GM12892 (cell line): ENCODE data around the gene KDM2B.
A peak's percentile ranks its signal among the peaks of the same experiment; 100 is the strongest.
"Not testable (repeated sequence)": the region's sequence is repeated elsewhere in the genome, so short reads cannot be mapped to it uniquely, and the experiment has no call there.

ENCODE experiments used
- DNase-seq: peaks from one replicate; pipeline ENCODE4 v3.0.0; 2011; ENCODE audit not compliant: insufficient read length
- FAIRE-seq: peaks from 2 replicates; lab custom pipeline; 2011; peaks lifted over from hg19 to GRCh38; lab: Jason Lieb, UNC
- POLR2A ChIP-seq: IDR thresholded peaks from 2 replicates; pipeline ENCODE4 v1.6.1; 2011; ENCODE audit warnings: low read depth, low read length, control low read depth
- POLR2AphosphoS5 ChIP-seq: IDR thresholded peaks from 2 replicates; pipeline ENCODE4 v1.6.1; 2011; ENCODE audit warnings: low read depth, low read length, control low read depth
- TAF1 ChIP-seq: IDR thresholded peaks from 2 replicates; pipeline ENCODE4 v1.6.1; 2011; ENCODE audit warnings: low read depth, mild to moderate bottlenecking, control low read depth, low read length, borderline replicate concordance

The KDM2B gene

DNA sequence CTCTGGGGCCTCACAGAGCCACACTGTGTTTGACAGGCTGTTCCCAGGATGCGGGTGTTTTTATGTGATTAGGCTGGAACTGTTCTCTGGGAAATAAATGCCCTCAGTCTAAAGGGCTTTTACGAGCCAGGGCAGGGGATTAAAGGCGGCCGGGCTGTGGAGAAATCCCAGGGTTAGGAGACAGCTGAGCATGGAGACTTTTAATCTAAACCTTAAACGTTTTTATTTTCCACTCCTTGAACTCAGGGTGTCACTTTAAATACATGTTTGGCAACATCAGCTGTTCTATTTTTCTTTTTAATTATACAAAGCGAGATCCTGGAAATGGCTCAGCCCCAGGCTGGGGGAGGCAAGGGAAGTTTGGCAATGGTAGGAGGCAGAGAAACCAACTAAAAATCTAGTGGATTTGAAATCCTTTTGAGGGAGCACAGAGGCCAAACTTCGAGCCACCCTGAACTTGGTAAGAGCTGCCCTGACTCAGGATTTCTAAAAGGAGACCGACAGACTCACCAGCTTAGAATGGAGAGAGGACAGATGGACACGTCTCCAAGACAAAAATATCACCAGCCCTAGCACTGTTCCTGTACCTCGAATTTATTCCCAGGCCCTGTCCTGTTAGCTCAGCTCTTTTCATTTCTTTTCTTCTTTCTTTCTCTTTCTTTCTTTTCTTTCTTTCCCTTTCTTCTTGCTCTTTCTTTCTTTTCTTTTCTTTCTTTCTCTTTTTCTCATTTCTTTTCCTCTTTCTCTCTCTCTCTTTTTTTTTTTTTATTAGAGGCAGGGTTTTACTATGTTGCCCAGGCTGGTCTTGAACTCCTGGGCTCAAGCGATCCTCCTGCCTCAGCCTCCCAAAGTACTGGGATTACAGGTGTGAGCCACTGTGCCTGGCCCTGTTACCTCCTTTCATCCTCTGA, 29.7 kb upstream of the KDM2B start:
- FAIRE-seq (no peak), DNase-seq (no peak)
- TF ChIP-seq TAF1: no peak

DNA sequence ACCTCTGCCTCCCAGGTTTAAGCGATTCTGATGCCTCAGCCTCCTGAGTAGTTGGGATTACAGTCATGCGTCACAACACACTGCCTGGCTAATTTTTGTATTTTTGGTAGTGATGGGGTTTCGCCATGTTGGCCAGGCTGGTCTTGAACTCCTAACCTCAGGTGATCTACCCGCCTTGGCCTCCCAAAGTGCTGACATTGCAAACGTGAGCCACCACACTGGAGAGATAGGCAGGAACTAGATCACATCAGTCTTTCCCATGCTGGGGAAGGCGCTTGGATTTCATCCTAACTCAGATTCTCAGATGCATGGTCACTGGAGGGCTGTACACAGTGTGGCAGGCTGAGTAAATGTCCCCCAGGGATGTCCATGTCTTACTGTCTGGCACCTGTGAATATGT, 27.5 kb upstream of the KDM2B start:
- DNase-seq (no peak), FAIRE-seq (no peak)
- no peak for TF ChIP-seq TAF1
- TF ChIP-seq POLR2AphosphoS5: no peak
- TF ChIP-seq POLR2A: no peak

DNA sequence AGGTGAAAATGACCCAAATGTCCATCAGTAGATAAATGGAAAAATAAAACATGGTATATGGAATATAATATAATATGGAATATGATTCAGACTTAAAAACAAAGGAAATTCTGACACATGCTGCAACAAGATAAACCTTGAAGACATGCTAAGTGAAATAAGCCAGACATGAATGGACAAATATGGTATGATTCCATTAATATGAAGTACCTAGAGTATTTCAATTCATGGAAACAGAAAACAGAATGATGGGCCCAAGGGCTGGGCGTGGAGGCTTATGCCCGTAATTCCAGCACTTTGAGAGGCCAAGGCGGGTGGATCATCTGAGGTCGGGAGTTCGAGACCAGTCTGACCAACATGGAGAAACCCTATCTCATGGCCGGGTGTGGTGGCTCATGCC, 22.8 kb upstream of the KDM2B start:
- FAIRE-seq (no peak), DNase-seq (no peak)
- TF ChIP-seq POLR2AphosphoS5 (no peak), TAF1 (no peak), POLR2A (no peak)

DNA sequence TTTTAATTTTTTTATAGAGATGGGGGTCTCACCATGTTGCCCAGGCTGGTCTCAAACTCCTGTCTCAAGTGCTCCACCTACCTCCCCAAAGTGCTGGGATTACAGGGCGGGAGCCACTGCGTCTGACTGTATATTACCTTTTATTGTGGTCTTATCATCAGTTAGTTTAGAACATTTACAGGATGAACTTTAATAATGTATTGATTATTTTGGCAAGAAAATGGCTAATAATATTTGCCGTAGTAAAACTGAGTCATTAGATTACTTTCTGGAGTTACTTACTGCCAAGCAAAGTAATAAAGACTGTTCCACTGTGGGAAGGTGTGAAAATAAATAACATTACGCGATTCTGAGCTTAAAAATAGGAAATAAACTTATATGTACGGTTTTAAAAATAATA, 21.9 kb upstream of the KDM2B start:
- DNase-seq (no peak), FAIRE-seq (no peak)
- no peak for TF ChIP-seq POLR2AphosphoS5

DNA sequence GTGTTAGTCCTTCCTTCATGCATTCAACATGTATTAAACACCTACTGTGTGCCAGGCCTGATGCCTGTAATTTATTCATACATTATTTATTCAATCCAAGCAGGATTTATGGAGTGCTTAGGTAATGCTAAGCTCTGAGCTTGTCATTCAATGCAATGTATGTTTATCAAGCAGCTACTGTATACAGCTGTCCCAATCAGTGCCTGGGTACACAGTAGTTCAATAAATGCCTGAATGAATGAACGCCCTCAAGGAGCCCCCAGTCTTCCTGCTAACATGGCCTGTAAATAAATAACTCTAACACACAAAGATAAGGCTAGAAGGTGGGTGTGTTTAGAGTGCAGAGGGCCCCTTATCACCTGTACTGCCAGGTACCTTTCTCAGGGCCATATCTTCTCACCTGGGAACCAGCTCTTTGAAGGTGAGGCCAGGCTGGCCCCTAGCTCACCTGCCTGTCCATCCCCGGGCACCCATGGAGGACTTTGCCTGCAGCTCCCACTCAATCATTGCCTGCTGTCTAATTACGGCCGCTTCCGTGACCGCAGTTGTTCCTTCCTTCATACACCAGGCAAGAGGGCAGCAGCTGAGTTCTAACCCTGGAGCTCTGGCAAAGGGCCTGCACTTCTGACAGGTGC, 20.0 kb upstream of the KDM2B start:
- no peak for FAIRE-seq
- TF ChIP-seq POLR2A (no peak), POLR2AphosphoS5 (no peak)
- DNase-seq: no peak

DNA sequence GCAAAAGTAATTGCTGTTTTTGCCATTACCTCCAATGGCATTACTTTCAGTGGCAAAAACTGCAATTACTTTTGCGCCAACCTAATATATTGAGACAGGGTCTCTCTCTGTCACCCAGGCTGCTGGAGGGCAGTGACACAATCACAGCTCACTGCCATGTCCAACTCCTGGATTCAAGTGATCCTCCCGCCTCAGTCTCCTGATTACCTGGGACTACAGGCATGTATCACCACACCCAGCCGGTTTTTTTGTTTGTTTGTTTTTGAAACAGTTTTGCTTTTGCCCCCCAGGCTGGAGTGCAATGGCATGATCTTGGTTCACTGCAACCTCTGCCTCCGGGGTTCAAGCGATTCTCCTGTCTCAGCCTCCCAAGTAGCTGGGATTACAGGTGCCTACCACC, 15.7 kb upstream of the KDM2B start:
- TF ChIP-seq POLR2A (no peak), TAF1 (no peak), POLR2AphosphoS5 (no peak)
- DNase-seq (no peak), FAIRE-seq (no peak)

DNA sequence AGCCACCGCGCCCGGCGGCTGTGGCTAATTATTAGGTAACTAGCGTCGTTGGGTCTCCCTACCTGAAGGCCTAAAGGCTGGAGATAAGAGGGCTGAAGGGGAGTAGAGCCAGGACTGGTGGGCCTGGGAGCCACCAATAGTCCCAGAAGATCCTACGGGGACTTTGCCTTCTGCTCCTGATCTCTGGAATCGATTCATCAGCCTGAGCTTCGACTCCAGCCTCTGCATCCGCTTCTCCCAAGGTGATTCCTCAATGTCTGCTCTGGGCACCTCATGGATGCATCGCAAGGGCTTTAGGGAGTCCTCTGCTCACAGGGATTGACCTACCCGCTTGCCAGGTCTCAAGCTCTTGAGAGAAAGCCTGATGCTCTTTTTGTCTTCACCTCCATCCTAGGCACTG, 14.7 kb upstream of the KDM2B start:
- FAIRE-seq (no peak), DNase-seq (no peak)
- TF ChIP-seq POLR2A (no peak), TAF1 (no peak)

DNA sequence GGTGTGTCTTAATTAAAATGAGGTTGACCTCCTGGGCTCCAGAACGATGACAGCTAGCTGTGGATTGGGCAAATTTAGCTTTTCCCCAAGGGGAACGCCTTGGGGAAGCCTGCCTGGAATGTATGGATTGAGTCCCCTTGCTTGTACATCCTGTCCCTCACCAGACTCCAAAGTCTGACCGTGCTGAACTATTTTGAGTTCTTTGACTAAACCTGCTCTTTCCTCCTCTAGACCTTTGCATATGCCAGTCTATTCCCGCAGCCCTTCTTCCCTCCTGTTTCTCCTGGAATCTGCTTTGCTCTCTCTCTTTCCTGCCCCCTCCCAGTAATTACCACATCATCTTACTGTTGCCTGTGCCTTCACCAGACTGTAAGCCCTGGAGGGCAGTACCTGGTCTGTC, 11.5 kb upstream of the KDM2B start:
- FAIRE-seq (no peak), DNase-seq (no peak)
- TF ChIP-seq TAF1: no peak
- TF ChIP-seq POLR2AphosphoS5: no peak
- TF ChIP-seq POLR2A: no peak

DNA sequence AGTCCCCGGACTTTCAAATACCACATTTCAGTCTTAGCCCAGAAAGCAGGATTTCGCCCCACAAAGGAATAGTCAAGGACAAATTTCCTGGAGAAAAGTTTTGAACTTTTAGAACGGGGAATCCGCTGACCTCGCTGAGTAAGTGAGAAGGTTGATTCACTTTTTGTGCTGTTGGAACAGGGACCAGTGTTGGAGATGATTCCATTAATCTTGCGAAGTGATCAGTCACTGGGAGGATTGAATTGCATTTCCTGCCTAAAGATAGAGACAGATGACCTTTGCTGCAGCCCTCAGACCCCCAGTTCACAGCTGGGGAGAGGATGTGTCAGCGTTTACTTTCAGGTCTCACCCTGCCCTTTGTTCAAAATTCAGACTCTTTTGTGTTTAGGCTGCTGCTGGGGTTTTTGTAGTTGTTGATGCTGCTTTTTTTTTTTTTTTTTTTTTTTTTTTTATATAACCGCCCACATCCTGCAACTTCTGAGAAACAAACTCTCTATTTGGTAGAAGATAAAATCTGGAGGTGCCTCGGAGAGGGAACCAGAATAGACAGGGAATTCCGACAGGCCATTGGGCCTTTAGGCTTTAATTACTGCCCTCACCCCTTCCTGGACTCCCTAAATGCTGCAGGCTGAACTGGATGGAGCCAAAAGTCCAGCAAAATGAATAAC, 9.8 kb upstream of the KDM2B start:
- DNase-seq: peak; percentile 58
- TF ChIP-seq TAF1: no peak
- TF ChIP-seq POLR2AphosphoS5: peak; percentile 70
- peak; percentile 56; the same call in 1 of the 2 replicates for TF ChIP-seq POLR2A
- FAIRE-seq: peak; percentile 69

DNA sequence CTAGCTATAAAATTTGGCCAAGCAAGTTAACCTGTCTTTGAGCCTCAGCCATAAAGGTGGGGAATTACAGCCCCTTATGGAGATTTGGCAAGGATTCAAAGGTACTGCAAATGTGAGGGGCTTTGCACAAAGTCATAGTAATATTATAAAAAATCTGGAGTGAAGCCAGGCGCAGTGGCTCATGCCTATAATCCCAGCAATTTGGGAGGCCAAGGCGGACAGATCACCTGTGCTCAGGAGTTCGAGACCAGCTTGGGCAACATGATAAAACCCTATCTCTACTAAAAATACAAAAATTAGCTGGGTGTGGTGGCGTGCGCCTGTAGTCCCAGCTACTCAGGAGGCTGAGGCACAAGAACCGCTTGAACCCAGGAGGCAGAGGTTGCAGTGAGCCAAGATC, 4.1 kb upstream of the KDM2B start:
- not testable (repeated sequence) for DNase-seq, FAIRE-seq

DNA sequence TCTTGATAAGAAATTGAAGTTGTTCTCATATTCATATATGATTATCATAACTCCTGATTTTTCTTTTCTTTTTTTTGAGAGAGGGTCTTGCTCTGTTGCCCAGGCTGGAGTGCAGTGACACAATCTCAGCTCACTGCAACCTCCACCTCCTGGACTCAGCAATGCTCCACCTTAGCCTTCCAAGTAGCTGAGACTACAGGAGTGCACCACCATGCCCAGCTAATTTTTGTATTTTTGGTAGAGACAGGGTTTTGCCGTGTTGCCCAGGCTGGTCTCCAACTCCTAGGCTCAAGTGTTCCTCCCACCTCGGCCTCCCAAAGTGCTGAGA, 2.5 kb upstream of the KDM2B start:
- FAIRE-seq, DNase-seq: not testable (repeated sequence)

DNA sequence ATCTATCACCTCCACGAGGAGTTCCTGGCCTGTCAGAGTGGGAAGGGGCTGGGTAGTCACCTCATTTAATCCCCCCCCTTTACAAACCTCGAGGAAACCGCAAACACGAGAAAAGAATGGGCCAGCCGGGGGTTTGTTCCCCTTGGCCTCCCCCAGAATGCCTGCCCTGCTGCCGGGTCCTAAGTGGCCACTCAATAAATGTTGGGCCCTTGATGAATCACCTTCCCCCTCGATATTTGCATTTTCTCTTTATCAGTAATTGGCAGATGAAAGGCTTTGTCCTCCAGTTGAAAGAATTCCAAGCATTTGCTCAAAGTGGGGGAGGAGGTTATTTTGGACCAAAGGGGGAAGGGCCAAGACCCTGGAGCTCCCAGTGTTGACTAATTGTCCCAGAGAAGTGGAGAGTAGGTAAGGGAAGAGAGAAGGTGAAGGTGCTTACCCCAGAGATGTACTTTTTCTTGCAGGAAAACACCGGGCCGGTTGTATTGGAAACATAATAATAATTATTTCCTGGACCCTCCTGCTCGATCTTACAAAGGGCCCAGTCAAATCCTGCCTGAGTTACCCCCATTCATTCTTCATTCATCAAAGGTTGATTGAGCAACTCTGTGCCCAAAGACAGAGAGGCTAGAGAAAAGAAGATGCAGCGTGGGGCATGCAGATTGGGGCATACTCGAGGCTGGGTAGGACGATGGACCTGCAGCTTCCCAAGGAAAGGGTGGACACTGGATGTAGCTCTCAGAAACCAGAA, 1.9 kb upstream of the KDM2B start:
- DNase-seq: no peak
- no peak for FAIRE-seq
- TF ChIP-seq TAF1: no peak
- no peak for TF ChIP-seq POLR2A
- TF ChIP-seq POLR2AphosphoS5: no peak
